Retinal pigment epithelial cell (primary cell): ENCODE results near the gene DNAJC10.
"Not testable (repeated sequence)": the region's sequence is repeated elsewhere in the genome, so short reads cannot be mapped to it uniquely, and the experiment has no call there.

Experiments
- DNase-seq: peaks from one replicate; pipeline ENCODE4 v3.0.0-alpha.2; 2010; ENCODE audit warnings: low read depth
- H3K4me3 ChIP-seq: 2 replicates; pipeline ENCODE4 v1.5.1; 2011; ENCODE audit warnings: mild to moderate bottlenecking, low read length, control low read depth, moderate library complexity
- TF ChIP-seq, protein P1 (sequence below): conservative IDR thresholded peaks from 2 replicates; pipeline ENCODE4 v1.5.1; 2011; ENCODE audit warnings: low read depth, low read length, control low read depth, inconsistent platforms

DNAJC10 gene

DNA sequence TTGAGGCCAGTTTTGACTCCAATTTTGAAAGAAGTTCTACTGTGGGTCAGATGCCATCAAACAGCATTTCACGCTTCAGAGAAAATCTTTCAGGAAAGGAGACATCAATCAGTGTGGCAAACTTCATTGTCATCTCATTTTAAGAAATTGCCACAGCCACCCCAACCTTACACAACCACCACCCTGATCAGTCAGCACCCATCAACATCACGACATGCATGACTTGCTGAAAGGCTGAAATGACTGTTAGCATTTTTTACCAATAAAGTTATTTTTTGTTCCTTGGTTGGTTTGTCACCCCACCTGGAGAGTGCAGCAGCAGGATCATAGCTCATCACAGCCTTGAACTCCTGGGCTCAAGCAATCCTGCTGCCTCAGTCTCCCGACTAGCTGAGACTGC is 10.4 kb downstream of the DNAJC10 start:
- TF ChIP-seq, protein P1, sequence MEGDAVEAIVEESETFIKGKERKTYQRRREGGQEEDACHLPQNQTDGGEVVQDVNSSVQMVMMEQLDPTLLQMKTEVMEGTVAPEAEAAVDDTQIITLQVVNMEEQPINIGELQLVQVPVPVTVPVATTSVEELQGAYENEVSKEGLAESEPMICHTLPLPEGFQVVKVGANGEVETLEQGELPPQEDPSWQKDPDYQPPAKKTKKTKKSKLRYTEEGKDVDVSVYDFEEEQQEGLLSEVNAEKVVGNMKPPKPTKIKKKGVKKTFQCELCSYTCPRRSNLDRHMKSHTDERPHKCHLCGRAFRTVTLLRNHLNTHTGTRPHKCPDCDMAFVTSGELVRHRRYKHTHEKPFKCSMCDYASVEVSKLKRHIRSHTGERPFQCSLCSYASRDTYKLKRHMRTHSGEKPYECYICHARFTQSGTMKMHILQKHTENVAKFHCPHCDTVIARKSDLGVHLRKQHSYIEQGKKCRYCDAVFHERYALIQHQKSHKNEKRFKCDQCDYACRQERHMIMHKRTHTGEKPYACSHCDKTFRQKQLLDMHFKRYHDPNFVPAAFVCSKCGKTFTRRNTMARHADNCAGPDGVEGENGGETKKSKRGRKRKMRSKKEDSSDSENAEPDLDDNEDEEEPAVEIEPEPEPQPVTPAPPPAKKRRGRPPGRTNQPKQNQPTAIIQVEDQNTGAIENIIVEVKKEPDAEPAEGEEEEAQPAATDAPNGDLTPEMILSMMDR, result no peak
- no peak for DNase-seq

DNA sequence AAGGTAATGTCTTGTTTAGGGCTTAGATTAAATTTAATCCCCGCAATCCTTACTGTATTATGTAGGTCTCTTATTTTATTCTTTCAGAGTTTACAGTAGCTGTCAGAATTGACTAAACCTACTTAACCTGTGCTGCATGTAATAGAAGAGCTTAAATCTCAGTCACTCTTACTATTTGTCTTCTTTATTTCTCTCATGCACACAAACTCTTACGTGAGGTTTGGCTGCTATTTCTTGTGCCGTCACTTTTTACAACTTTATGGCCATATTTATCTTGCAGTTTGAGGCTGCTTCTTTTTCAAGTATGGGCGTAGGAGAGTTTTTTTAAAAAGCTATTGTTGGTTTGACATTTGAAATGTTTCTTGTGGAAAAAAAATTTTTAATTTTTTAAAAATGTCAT is 12.0 kb downstream of the DNAJC10 start:
- no peak for DNase-seq
- H3K4me3 ChIP-seq, result no peak overlapping the region
- TF ChIP-seq, protein P1, result no peak

More for the DNA sequence above, 10.4 kb downstream of the DNAJC10 start:
- H3K4me3 ChIP-seq, result no peak overlapping the region

DNA sequence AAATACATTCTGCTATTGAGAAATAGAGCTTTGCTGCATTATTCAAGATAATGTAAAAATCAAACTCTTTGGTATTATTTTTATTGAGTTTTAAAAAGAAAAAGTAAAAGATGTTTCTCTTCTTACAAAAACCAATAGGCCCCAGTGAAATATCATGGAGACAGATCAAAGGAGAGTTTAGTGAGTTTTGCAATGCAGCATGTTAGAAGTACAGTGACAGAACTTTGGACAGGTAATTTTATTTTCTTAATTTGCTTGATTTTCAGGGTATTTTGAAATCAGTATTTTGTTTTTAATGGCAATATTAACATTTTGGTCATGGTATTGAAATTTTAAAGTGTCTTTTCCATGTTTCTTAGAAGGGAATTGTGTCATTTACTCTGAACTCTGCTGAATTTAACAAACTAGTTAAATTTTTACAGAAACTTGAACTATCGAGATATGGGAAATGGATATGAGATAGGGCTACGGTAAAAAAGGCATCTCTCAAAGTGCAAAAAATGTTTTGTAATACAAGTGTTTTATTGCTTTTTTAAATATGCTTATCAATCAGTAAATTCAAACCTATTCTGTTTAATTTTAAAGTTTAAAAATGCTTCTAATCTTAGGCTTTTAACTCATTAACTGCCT is 13.8 kb downstream of the DNAJC10 start:
- H3K4me3 ChIP-seq, result no peak overlapping the region
- no peak for DNase-seq
- TF ChIP-seq, protein P1, result no peak

DNA sequence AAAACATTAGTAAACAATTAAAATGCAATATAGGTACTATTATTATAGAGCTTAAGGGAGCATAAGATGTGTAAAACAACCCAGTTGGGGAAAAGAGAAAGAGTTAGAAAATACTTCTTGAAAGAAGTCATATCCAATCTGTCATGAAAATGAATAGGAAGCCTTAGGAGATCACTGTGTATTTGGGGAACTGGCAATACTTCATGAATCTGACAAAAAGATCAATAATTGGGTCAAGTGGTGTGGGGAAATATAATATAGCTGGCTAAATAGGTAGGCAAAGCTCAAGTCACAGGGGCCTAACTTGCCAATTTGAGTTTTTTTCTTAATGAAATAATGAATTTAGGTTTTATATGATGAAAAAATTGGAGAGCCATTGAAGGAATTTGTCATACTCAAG is 14.4 kb downstream of the DNAJC10 start:
- TF ChIP-seq, protein P1, result no peak
- H3K4me3 ChIP-seq, result no peak overlapping the region
- no peak for DNase-seq

DNA sequence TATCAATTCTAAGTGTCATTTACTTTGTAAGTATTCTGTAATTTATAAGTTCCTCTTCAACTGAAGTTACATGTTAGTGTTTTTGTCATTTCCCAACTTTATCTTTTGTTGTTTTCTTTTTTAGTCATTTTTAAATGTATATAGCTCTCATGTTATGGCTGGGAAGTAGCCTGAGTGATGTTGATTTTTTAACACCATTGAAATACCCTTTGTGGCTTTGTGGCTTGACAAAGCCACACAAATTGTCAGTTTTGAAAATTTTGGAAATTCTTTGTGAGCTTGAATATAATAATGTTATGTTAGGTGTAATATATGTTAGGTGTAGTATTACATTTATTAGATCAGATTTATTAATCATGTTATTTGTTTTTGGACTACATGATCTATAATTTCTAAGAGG is 16.7 kb downstream of the DNAJC10 start:
- TF ChIP-seq, protein P1, result no peak
- no peak for DNase-seq
- H3K4me3 ChIP-seq, result no peak overlapping the region

DNA sequence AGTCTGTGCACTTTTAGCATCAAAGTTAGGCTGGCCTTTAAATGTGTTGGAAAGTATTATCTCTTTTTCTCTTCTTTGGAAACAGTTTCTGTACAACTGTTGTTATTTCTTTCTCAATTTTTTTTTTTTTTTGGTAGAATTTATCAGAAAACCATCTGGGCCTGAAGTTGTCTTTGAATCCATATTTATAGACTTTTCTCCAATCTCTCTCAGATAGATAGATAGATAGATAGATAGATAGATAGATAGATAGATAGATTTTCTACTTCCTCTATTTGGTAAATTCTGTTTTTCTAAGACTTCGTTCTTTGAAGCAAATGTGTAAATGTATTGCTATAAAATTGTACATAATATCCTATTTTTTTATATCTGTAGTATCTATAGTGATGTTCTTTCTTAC is 17.5 kb downstream of the DNAJC10 start:
- TF ChIP-seq, protein P1, result no peak
- no peak overlapping the region for H3K4me3 ChIP-seq
- DNase-seq, result no peak

DNA sequence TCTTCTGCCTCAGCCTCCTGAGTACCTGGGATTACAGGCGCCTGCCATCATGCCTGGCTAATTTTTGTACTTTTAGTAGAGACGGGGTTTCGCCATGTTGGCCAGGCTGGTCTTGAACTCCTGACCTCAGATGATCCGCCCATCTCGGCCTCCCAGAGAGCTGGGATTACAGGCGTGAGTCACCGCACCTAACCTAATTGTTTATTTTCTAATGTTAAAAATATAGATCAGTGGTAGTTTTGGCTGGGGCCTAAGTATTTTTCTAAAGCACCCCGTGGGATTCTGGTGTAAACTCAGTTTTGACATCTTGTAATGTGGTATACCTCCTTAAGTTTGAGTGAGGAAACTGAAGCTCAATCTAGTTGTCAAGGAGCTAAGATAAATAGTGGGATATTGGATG is 20.8 kb downstream of the DNAJC10 start:
- not testable (repeated sequence) for H3K4me3 ChIP-seq, DNase-seq
